Suppressor macrophage treated with lipopolysaccharide for 4 hours (primary cell): Measurements from ENCODE around the gene RTN4.

Experiments used
- DNase-seq: peaks from one replicate; pipeline ENCODE4 v3.0.0-alpha.2; 2020

RTN4 gene

GRCh38 chr2:55031505-55031904, 18.7 kb downstream of the RTN4 start:
- DNase-seq = no peak

DNA sequence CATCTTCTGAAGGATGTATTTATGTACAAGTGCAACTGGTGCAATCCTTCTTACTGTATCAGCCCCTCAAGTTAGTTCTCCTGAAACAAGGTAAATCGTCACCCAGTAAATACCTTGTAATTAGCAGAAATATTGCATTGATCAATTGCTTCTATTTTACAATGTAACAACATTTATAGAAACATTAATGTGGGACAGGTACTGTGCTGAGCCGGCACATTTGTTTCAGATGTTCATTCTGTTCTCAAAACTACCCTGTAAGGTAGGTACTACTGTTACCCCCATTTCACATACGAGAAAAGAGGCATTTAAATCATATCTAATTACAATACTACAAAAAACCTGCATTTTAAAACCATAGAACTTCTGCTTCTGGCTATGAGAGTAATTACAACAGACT, 19.5 kb downstream of the RTN4 start:
- no peak for DNase-seq

DNA sequence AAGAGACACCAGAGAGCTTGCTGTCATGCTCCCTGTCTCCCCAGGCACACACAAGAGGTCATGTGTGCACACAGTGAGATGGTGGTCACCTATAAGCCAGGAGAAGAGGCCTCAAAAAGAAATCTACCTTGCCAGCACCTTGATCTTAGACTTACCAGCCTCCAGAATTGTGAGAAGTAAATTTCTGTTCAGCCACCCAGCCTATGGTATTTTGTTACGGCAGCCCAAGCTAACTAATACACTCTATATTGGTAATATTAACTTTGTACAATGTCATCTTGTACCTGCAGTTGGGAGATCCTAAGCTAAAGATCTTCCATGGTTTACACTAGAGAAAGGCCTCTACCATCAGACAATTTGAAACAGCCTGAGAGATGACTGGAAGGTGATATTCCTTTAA, 21.2 kb downstream of the RTN4 start:
- no peak for DNase-seq

DNA sequence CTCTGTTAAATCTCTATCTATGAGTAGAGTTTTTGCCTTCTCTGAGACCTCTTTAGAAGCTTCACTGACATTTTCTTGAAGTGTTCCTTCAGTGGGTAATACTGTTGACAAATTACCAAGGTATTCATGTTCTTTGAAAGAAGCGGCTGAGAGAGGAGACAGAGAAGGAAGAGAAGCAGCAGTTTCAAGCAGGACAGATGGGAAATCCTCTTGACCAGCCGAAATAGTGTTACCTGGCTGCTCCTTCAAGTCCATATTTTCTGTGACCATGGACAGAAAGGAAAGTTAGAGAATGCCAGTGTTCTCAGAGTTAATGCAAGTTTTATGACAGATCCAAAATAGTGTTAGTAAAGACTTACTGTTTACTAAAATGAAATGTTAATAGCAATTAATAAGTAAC, 23.0 kb downstream of the RTN4 start:
- DNase-seq = no peak

DNA sequence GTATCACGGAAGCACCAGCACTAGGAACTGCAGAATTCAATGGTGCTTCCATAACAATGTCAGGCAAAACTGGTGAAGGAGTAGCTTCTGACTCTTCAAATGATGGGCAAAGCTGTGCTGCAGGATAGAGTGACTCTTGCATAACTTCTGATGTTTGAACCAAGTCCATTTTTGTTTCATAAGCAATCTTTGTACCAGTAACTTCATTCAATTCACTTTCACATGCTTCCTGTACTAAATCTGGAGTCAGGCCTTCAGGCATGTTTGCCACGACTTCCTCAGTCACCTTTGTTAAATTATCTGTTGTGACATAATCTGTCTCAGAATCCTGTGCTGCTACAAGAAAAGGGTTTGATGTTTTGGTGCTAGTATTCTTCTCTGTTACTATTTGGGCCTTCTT, 24.0 kb downstream of the RTN4 start:
- peak; percentile 19 for DNase-seq

DNA sequence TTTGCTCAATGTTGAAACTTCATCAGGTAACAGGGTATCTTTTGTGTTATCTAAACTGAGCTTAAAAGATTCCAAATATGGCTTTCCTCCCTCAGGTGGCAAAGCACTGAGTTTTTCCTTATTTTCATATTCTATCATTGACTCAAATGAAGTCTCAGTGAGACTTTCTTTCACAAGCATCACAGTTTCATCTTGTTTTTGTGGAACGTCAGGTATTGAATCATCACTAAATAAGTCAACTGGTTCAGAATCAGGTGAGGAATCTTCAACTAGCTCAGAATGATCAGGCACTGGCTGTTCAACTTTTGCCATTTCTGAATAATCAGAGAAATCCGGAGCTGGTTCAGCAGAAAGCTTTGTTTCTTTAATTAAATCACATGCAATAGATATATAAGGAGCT, 24.6 kb downstream of the RTN4 start:
- DNase-seq = no peak

DNA sequence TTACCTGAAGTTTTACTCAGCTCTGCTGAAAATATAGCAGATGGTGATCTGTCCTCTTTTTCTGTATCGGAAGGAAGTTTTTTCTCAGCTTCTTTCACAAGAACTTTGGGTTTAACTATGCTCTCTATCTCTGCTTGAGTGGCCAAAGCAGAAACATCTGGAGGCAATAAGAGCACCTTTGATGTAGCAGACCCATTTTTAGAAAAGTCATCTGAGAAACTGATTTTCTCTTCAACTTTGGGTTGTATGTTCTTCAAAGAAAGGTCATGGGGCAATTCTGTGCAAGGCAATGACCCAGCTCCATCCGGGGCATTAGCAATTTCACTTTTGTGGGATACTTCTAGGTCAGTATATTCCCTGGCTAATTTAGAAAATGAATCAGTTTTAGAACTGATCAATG, 25.2 kb downstream of the RTN4 start:
- no peak for DNase-seq

GRCh38 chr2:55022476-55022875, 27.8 kb downstream of the RTN4 start:
- DNase-seq = peak; percentile 12

- DNase-seq = peak; percentile 75
Measured at GRCh38 chr2:55019526-55020258, 30.6 kb downstream of the RTN4 start.

- DNase-seq = no peak
Measured at GRCh38 chr2:55018619-55019018, 31.6 kb downstream of the RTN4 start.

- DNase-seq = no peak
Measured at GRCh38 chr2:55017880-55018279, 32.4 kb downstream of the RTN4 start.

- no peak for DNase-seq
Measured at GRCh38 chr2:55017428-55017827, 32.8 kb downstream of the RTN4 start.

GRCh38 chr2:55014962-55015939, 35.0 kb downstream of the RTN4 start:
- DNase-seq = peak; percentile 61

DNA sequence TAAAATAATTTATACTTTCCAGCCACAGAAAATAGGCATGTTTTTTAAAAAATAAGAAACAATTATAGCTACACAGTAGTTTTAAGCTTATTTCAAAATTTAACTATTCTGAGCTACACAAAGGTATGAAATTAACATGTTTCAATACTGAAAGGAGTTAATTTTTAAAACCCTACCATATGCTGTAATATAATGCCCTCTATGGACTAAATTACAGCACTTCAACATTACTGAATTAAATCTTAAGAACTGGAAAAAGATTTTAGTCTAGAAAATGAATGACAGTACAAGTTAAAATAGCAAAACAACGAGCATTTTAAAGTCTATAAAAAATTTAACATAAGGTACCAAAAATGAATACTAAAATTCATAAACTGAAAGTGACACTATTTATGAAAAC, 36.3 kb downstream of the RTN4 start:
- no peak for DNase-seq

DNA sequence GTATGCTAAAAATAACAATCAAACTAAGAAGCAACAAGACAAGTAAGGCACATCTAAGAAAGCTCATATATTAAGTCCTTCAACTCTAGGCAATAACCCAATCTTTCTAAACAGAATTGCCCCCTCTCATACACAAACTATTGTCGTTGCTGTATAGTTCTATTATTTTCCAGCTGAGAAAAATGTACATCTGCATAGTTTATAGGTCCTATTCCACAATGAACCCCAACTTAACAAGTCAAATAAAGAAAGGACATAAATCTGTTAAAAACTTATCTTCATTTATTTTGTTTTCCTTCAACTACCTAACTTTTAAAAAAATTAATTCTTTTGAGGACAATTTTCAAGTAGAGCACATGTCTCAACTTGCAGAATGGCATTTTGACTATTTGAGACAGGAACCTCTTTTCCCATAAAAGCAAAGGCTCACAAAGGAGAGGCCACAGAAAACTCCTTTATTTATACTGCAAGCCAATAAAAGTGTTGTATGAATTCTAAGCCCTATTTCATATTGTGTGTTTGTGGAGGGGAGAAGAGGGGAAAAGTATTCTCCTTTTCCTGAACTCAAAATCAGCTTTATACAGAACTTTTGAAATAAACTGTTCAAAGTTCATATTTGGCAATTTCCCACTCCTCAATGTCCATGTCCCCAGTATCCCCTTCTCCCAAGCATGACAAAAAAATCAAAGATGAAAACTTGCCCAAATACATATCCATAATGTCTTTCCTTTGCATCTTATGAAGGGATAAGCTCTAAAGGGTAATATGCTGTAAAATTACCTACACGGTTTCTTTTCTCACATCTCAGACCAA, 37.4 kb downstream of the RTN4 start:
- DNase-seq = no peak

- DNase-seq = no peak
Measured at GRCh38 chr2:55011831-55012671, 38.2 kb downstream of the RTN4 start.

DNA sequence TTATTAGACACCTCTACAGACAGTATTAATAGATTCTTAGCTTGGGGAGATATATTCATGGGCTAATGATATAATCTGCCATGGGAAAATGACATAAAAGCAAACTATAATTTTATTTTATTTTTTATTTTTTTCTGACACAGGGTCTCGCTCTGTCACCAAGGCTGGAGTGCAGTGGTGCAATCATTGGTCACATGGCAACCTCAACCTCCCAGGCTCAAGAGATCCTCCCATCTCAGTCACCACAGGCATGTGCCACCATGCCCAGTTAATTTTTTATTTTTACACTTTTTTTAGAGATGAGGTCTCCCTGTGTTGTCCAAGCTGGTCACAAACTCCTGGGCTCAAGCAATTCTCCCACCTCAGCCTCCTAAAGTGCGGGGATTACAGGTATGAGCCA, 39.3 kb downstream of the RTN4 start:
- peak; percentile 54 for DNase-seq

DNA sequence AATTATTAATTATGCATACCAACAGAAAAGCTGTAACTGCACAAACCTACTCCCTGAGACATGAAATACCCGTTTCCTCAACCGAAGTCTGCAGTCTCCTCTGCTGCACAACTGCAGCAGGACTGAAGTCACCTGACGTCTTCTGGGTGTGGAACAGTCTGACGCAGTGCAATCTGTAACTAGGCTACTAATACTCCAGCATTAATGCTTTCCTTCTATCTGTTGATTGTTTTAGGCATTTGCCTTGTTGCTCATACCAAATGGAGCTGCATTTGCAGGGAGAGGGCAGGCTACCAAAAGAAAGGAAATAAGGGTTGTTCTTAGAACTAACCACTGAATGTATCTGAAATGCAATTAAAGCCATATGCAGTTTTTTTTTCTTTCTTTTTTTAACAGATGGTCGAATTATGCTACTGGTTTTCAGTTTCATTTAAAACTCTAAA, 40.1 kb downstream of the RTN4 start:
- peak; percentile 71 for DNase-seq

GRCh38 chr2:55009277-55010060, 40.8 kb downstream of the RTN4 start:
- peak; percentile 45 for DNase-seq

GRCh38 chr2:55006306-55006705, 43.9 kb downstream of the RTN4 start:
- no peak for DNase-seq
